HG02571 (cell line): ENCODE results near the gene RORC.

Experiments
- ATAC-seq: cut with Tn5 transposase; IDR thresholded peaks from one replicate; pipeline ENCODE4 v1.9.1; 2021; ENCODE audit warnings: mild to moderate bottlenecking, moderate library complexity; ENCODE audit not compliant: unreplicated experiment

RORC gene

GRCh38 chr1:151849871-151850270, 18.3 kb upstream of the RORC start:
- ATAC-seq, result no peak

GRCh38 chr1:151849126-151849525, 17.5 kb upstream of the RORC start:
- no peak for ATAC-seq

DNA sequence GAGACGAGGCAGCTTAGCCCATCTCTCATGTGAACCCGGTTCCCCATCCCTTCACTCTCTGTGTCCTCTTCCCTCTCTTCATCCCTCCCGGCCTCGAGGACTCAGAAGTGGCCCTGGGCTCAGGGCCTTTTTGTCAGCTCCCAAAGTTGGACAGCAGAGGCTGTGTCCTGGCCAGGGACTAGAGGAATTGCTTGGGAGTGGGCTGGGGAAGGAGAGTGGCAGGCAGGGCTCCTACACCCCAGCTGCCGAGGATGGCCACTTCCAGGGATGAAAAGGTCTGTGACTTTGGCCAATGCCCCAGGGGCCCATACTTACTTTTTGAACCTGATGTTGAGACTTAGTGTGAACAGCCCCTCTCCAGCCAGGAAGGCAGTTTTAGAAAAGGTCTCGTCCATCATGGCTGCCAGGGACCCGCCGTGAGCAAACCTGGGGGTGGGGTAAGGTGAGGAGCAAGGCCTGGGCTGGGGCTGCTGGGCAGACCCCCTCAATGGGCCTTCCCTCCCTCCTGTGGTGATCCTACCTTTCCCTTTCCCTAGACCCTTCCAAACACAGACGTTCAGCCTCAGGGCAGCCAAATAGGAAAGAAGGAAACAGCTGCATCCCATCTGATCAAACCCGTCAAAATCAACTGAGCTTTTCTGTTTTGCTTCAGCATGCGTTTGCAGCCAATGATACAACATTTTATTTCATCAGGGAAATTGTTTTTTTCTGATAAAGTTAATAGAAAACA, 16.4 kb upstream of the RORC start:
- no peak for ATAC-seq

DNA sequence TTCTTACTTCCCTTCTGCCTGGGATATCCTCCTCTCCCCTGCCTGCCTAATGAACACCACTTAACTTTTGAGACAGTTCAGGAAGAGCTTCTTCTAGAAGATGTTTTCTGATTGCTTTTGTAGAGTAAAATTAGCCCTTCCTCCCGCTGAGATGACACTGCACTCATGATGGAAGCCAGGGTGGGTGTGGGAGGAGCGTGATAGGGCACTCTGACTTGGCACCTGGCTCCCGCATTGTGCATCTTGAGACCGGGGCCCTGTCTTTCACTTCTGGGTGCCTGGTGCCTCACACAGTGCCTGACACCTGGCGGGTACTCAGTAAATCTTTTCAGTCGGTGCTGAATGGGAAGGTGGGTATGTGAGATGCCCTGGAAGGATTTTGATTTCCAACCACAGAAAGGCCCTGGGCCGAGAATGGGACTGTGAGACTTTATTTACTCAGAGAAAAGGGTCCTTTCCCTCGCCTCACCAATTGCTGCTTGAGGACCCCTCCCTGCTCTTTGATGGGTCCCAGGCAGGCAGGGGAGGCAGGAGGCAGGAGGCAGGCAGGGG, 15.2 kb upstream of the RORC start:
- no peak for ATAC-seq

- ATAC-seq, result no peak
Observed at GRCh38 chr1:151846062-151846568, 14.5 kb upstream of the RORC start.

GRCh38 chr1:151843398-151843797, 11.8 kb upstream of the RORC start:
- no peak for ATAC-seq

GRCh38 chr1:151841141-151841540, 9.5 kb upstream of the RORC start:
- no peak for ATAC-seq

GRCh38 chr1:151840421-151840820, 8.8 kb upstream of the RORC start:
- no peak for ATAC-seq

DNA sequence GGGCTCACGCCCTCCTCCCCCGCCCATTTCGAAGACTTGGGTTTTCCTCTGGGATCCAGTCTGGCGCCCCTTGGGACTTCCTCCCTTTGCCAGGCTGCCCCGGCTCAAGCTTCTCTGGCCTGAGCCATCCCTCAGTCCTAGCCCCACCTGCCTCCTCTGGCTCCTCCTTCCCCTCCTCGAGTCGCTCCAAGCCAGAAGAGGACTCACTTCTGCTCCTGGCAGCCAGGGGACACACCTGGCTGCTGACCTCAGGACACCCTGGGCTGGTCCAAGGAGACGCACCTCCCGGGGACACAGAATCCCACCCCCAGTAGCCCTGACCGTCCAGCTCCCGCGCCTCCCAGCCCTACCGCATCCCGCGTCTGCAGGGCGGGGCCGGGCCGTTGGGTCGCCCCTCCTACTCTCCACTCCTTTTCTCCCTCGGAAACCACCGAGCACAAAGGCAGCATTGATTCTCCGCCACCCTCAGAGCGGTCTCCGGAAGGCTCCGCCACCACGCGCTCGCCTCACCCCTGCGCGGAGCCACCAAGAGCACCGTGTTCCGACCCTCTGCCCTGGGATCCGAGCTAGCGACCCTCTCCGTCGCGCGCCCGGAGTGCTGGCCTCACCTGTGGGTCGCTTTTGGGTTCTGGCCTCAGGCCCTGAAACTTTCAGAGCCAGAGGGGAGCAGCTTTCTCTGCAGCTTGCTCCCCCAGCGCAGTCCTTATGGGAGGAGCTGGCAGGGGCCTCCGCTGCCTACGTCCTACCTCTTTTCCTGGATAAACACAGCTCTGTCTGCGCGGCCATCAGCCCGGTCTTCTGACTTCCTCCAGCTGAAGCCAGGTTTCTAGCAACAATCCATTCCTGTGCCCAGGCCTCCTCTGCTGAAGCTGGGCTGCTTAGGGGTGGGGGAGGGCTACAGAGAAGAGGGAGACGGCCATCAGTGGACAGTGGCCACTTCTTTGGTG, 8.1 kb upstream of the RORC start, which contains the start of gene C2CD4D:
C2CD4D (minus strand) TSS at position 364 of the 947 bp plus-strand sequence. CDS start 831 bp downstream, outside the sequence.
- ATAC-seq, result no peak

DNA sequence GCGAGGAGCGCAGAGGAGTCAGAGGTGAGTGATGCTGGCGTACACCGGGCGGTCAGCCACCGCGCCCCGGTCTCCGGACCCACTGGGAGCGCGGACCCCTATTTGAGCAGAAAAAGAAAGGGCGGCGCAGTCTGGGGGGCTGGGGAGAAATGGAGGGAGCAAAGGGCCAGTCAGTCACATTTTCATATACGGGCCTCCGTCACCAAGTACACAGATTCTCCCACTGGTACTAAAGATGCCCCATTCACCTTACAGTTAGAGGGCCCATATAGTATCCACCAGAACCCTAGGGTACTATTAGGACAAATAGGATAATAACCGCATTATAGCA, 7.4 kb upstream of the RORC start:
- ATAC-seq, result no peak

GRCh38 chr1:151838222-151839081, 6.8 kb upstream of the RORC start:
- no peak for ATAC-seq

DNA sequence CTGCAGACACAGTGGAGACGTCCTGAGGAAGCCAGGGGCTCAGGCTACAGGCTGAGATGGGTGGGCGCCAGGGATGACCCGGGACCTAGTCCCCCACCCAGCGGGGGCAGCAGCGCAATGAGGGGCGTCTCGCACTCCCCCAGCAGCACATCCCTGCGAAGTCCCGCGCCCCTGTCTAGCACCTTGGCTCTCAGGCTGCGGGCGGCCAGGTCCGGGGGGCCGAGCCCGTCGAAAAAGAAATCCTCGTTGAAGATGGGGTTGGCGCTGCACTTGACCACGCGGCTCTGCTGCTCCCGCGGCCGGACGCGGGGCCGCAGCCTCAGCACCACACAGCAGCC, 6.3 kb upstream of the RORC start:
- ATAC-seq, result no peak

- ATAC-seq, result no peak
Observed at GRCh38 chr1:151837197-151837596, 5.6 kb upstream of the RORC start.

DNA sequence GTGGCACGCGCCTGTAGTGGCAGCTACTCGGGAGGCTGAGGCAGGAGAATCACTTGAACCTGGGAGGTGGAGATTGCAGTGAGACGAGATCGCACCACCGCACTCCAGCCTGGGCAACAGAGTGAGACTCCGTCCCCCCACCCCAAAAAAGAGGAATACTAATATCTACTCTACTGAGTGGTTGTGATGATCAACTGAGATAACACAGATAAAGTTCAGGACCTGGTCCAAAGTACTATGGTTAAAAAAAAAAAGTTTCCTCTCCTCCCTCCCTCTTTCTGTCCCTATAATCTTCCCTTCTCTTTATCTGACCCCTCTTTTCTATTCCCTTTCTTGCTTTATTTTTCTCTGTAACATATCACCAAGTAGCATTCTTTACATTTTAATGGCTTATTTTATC, 4.0 kb upstream of the RORC start:
- no peak for ATAC-seq

GRCh38 chr1:151834239-151834638, 2.6 kb upstream of the RORC start:
- no peak for ATAC-seq

GRCh38 chr1:151833172-151833900, 1.7 kb upstream of the RORC start:
- no peak for ATAC-seq

DNA sequence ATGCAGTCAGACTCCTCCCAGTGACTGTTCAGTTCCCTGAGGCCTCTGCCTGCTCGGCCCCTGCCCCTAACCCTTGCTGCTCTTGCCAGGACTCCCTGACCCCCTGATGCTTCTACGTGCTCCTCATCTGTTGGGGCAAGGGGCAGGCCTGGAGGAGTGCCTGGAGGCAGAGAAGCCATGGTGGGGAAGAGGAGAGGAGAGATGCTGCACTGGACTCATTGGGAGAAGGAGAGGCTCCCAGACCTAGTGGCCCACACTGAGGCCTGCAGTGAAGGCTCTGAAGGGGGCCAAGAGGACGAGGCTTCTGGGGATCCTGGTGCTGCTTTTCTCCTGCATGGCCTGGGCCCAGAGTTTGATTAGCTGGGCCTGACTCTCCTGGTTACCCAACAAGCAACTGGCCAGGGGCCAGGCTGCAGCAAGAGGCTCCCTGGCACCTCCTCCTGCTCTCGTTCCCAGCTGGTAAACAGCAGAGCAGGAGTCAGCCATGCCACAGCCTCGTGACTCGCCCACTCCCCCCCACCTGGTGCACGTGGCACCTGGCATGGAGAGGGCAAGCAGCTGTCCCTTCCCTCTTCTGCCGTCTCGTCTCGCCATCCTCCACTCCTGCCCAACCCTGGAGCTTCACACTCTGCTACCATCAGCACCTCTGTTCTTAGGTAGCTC, 847 bp upstream of the RORC start:
- ATAC-seq, result no peak

DNA sequence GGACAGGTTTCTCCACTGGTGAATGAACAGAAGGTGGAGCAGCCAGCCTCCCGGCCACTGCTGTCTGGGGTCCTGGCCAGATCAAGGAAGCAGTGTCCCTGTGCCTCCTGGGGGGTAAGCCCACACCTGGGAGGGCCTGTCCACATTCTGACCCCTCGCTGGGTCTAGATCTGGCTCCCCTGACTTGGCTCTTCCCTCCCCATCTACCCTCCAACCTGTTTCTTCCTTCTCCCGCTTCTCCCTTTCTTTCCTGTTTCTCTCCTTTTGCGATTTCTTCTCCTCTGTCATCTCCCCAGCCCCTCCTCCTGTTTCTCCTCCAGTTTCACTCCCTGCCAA, 378 bp downstream of the RORC start:
- no peak for ATAC-seq

DNA sequence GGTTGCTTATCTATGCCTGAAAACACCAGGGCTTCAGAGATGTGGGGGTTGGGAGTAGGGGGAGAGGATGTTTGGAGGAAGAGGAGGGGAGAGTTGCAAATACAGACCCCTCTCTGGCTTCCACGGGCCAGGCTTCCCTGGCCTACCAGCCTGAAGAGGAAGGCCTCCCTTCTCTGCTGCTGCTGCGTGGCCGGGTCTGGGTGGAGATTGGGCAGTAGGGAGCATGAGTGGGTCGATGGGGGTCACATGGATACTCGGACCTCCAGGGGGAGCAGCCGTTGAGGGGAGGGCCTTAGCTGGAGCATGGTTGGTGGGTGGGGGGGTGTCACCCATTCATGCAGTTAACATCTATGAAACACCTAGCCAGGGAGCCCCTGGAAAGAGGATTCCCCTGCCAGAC, 1.5 kb downstream of the RORC start:
- ATAC-seq, result no peak
